A204.1 (cell line): ENCODE results near the gene FCF1.
A peak's percentile ranks its signal among the peaks of the same experiment; 100 is the strongest.
"Not testable (repeated sequence)": the region's sequence is repeated elsewhere in the genome, so short reads cannot be mapped to it uniquely, and the experiment has no call there.

Experiments
- FAIRE-seq: peaks from 2 replicates; lab custom pipeline; 2012; peaks lifted over from hg19 to GRCh38; lab: Jason Lieb, UNC

FCF1 gene

DNA sequence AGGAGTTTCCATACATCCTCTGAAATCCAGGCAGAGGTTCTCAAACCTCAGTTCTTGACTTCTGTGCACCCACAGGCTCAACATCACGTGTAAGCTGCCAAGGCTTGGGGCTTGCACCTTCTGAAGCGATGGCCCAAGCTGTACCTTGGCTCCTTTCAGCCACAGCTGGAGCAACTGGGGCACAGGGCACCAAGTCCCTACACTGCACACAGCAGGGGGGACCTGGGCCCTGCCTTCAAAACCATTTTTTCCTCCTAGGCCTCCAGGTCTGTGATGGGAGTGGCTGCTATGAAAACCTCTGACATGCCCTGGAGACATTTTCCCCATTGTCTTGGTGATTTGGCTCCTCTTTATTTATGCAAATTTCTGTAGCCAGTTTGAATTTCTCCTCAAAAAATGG, 10.7 kb upstream of the FCF1 start:
- no peak for FAIRE-seq

DNA sequence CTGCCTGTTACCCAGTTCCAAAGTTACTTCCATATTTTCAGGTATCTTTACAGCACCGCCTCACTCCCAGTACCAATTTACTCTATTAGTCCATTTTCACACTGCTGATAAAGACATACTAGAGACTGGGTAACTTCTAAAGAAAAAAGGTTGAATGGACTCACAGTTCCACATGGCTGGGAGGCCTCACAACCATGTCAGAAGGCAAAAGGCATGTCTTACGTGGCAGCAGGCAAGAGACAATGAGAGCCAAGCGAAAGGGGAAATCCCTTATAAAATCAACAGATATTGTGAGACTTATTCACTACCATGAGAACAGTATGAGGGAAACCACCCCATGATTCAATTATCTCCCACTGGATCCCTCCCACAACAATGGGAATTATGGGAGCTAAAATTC, 9.9 kb upstream of the FCF1 start:
- FAIRE-seq, result no peak

DNA sequence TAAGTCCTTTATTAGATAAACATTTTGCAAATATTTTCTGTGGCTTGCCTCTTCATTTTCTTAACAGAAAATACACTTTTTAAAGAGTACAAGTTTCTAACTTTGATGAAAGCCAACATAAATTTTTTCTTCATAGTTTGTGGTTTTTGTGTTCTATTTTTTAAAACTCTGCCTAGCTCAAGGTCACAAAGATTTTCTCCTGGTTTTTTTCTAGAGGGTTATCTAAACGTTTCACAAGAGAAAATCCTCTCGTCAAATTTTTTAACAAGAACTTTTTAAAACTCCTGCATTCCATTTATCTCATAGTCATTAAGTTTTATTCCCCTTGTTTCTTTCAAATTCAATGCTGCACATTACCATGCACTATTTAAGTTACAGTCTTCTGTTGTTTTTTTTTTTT, 8.3 kb upstream of the FCF1 start:
- no peak for FAIRE-seq

DNA sequence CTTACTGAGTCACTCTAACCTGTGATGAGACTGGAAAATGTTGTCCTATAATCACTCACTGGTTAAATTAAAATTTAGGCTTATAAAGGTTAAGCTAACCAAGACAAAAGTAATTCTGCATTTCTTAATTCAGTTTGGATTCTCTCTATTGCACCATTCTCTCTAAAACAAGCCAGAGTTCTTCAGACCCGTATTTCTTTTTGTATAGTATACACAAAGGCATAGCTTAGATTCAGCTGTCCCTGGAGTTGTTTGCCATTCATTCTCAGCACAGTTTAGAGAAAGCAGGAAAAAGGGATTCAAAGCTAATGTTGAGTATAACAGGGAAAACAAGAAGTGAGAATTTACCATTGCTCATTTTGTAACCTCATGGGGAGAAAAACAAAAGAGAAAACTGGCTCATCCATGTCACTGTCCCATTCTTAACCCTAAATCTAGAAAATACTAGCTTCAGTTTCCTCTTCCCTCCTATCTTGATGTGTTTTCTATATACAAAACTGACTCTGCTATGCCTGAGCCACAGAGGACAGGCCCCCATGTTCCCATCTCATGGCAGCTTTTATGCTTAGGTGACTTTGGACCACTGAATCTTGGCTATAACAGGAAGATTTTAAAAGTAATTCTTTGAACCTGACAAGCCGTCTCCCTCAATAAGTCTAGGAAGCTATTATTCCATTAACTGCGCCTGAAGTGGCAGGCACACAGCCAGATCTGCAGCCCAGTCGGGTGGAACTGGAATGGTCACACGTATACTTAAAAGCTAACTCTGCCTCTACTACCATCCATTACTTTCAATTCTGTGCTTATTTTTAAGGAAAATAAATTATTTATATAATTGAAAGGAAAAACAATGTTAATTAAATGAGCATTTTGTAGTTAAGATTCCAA, 7.1 kb upstream of the FCF1 start:
- no peak for FAIRE-seq

DNA sequence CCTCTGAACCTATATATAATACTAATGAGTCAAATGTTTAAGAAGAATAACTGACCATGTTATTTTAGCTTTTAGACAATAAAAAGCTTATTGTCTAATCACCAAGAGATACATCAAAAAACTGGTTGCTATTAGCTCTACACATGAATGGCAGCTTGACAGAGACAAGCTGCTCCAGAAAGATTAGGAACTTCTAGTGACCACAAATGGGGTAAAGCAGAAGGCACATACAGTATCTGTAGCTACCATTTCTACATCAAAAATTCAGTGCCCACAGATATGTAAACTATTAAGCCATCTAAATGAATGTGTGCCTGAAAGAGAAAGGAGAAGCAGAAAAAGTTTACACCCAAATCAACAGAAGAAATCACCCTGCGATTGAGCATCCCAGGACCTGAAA, 2.5 kb upstream of the FCF1 start:
- no peak for FAIRE-seq

DNA sequence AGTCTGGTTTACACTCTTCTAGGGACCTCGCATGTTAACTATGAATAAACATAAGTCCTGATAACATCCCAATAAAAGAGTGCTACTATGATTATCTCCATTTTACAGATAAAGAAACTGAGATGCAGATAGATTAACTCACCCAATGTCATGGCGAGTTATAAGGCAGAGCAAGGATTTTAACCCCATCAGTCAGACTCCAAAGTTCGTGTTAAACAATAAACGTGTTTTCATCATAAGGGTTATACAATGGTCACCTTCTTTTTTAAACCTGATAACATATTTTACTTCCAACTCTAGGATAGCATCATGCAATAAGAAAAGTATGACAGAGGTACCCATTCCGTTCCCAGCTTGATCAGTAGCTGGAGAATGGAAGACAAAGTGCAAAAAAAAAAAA, 1.3 kb upstream of the FCF1 start:
- no peak for FAIRE-seq

DNA sequence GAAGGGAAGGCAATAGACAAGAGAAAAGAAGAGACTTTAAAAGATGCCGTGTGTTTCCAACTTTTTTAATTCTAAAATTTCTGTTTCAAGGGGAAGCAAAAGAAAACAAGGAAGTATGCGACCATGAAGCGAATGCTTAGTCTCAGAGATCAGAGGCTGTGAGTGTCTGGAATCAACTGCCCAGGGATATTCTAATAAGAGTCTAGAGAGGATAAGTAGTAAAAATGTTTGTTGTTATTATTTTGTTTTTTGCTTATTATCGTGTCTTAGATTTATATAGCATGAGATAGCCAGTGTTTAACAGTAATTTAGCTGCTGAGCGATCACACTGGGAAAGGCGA, 421 bp downstream of the FCF1 start:
- FAIRE-seq, result no peak

DNA sequence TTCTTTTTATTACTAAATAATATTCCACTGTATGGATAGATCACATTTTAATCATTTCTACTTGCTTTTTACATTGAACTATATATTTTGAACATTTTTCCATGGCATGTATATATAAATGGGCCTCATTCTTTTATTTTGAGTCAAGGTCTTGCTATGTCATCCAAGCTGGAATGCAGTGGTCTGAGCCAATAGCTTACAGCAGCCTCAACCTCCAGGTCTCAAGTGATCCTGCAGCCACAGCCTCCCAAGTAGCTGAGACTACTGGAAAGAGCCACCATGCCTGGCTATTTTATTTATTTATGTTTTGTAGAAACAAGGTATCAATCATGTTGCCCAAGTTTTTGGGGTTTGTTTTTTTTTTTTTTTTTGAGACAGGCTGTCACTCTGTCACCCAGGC, 7.6 kb downstream of the FCF1 start:
- FAIRE-seq, result no peak

DNA sequence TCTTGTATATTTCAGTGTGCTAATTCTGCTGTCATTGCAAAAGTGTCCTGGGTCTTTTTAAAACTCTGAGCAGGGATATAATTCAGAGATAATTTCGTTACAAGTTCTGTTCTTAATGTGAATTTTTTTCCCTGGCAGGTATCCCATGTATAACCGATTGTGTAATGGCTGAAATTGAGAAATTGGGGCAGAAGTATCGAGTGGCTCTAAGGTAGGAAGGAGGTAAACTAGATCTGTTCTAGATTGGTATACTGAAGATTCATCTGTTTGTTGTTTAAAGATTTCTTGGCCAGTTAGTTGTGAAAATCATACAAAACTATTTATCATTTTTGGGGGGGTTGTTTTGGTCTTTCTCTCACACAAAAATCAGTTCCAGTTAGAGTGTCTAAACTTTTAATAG, 10.2 kb downstream of the FCF1 start:
- no peak for FAIRE-seq

DNA sequence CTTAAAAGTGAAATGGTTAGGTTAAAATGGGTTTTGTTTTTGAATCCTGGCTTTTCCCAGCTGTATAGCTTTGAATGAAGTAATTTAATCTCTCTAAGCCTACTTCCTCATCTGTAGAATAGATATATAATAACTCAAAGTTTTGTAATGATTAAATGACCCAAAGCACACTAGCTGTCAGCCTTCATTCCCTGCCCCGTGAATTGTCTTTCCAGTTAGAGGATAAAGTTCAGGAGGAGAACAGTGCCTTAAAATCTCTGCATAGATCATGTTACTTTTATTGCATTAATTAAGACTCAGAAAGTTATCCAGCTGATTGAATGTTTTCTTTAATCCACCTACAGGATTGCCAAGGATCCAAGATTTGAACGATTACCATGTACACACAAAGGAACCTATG, 19.4 kb downstream of the FCF1 start:
- no peak for FAIRE-seq

DNA sequence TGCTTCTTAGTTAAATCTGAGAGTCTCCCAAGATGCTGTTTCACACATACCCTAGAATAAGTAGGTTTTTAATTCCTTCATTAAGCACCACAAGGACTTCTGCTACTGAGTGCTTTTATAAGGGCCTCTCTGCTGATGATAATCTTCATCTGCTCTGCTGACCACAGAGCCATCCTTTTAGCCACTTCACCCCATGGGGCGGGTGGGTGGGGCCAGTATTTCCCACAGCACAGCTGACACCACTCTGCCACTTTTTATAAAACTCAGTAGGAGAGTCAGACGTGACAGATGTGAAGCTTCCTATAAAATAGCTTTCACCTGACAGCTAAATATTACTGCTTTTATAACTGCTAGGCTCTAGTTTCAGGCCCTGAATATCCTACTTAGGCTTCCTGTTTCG, 20.3 kb downstream of the FCF1 start:
- no peak for FAIRE-seq

DNA sequence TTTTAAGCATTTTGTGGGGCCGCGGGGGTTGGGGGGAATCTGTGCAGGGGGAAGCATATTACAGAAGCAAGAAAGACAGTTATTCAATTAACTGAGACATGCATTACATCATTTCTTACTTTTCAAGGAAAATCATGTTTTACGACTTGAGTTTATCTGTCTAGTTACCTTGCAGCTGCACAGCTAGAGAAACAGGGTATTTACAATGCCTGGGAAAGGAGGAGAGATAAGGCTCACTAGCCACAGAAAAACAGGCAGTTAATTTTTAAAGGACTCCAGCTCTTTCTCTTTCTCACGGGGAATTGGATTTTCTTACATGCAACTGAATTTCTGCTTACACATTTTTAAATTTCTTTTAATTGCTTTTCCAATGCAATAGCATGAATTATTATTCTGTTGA, 22.2 kb downstream of the FCF1 start:
- no peak for FAIRE-seq

DNA sequence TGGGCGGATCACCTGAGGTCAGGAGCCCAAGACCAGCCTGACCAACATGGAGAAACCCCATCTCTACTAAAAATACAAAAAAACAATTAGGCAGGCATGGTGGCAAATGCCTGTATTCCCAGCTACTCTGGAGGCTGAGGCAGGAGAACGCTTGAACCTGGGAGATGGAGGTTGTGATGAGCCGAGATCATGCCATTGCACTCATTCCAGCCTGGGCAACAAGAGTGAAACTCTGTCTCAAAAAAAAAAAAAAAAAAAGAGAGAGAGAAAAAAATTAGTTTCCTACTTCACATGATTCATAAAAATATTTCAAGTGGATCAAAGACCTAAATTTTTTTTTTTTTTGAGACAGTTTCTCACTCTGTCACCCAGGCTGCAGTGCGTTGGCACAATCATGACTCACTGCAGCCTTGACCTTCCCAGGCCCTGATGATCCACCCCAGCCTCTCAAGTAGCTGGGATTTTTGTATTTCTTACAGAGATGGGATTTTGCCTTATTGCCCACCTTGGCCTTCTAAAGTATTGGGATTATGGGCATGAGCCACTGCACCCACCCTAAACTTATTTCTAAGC, 24.9 kb downstream of the FCF1 start:
- no peak for FAIRE-seq

DNA sequence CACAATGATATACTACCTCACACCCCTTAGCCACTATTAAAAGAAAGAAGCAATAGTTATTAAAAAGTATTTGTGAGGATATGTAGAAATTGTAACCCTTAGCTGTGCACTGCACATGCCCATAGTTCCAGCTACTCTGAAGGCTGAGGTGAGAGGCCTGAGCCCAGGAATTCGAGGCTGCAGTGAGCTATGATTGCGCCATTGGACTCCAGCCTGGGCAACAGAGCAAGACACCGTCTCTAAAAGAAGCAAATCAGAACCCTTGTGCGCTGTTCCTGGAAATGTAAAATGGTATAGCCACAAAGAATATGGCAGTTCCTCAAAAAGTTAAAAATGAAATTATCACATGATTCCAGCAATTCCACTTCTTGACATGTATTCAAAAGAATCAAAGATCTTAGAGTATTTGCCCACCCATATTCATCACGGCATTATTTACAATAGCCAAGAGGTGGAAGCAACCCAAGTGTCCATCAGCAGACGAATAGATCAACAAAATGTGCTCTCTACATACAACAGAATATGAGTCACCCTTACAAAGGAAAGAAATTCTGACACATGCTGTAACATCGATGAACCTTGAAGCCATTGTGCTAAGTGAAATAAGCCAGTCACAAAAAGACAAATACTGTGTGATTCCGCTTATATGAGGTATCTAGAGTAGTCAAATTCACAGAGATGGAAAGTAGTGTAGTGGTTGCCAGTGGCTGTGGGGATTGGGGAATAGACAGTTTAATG, 26.5 kb downstream of the FCF1 start:
- no peak for FAIRE-seq

DNA sequence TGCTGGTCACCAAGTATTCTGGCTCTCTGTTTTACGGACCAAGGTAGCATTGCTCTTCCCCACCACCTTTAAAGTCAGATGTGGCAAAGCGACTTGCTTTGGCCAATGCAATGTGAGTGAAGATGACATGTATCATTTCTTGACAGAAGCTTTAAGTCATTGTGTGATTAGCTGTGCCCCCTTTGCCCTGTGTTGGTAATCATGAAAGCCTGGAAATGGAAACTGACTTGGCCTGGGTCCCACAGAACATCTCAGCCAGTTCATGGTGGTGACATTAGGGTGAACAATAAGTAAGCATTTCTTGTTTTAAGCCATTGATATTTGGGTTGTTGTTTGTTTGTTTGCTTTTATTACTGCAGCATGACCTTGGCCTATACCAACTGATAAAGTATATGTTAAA, 34.3 kb downstream of the FCF1 start:
- no peak for FAIRE-seq

DNA sequence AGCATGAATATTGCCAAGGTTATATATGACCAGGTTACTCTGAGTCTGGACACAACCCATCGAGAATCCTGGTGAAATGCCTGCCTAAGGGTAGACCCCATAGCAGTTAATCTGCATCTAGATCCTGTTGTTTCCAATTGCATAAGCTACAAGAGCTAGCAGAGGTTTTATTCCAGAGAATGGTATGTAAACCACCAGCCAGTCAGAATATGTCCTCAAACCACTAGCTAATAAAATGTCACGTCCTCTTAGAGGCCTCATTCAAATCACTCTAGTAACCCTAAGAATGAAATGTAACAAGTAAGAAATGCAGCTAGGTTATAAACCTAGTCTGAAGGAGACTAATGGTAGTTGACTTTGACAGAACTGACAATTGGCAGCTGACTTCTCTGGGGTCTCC, 41.2 kb downstream of the FCF1 start:
- FAIRE-seq, result no peak

DNA sequence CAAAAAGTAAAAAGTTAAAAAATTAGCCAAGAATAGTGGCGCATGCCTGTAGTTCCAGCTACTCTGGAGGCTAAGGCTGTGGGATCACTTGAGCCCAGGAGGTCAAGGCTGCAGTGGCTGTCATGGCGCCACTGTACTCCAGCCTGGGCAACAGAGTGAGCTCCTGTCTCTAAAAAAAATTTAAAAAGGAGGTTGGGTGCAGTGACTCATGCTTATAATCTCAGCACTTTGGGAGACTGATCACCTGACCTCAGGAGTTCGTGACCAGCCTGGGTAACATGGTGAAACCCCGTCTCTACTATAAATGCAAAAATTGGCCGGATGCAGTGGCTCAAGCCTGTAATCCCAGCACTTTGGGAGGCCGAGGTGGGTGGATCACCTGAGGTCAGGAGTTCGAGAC, 42.0 kb downstream of the FCF1 start:
- FAIRE-seq, result no peak

DNA sequence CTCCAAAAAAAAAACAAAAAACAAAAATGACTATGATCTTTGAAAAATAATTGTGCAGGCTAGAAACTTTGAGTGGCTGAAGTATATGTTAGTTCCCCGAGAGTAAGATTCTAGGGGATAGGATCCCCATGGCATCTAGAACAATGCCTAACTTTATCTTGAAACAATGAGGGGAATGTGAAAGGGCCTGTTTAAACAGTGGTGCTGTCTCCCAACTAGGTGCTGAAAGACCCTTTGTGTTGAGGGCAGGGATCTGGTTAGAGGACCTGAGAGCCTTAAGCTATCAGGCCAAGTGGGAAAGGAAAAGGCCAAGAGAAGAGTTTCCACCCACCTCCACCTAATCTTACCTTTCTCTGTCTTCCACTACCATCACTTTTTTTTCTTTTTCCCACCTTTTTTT, 43.4 kb downstream of the FCF1 start:
- FAIRE-seq, result no peak

DNA sequence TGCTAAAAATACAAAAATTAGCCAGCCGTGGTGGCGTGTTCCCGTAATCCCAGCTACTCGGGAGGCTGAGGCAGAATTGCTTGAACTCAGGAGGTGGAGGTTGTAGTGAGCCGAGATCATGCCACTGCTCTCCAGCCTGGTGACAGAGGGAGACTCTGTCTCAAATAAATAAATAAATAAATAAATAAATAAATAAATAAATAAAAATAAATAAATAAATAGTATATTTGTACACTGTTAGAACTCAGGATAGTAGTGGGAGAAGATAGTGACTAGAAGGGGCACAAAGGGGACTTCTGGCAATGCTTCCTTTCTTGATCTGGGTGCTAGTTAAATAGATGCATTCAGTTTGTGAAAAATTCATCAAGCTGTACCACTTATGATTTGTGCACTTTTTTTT, 45.6 kb downstream of the FCF1 start:
- not testable (repeated sequence) for FAIRE-seq

DNA sequence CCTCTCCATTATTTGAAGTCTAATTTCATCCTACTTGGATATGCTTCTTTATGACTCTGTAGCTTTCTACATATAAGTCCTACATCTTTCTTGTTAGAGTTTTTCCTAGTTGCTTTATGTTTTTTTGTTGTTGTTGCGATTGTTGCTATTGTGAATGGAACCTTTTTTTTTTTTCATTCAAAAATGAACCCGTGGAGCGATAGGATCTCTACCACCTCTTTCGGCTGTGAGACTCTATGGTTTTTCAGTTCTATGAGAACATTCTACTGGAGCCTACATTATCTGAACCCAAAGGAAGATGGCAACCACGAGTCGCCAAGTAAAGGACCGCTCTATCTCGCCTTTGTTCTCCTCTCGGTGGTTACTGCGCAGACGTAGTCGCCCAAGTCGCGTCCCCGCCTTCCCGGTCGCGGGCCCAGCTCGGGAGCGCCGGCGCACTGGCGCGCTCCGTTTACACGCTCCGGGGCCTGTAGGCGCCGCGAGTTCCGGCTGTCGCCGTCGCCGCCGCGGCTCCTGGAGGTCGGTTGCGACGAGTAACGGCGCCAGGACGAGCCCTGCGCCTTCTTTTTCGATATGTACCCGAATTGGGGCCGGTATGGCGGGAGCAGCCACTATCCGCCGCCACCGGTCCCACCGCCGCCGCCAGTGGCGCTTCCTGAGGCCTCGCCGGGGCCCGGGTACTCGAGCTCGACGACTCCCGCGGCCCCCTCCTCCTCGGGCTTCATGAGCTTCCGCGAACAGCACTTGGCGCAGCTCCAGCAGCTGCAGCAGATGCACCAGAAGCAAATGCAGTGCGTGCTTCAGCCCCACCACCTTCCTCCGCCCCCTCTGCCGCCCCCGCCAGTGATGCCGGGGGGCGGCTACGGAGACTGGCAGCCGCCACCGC, 50.2 kb downstream of the FCF1 start, which contains the start of gene YLPM1:
TSS of gene YLPM1 (plus strand) at position 400 of the 886 bp plus-strand sequence. CDS start at position 574, 174 bp downstream.
- FAIRE-seq, result peak; percentile 96

DNA sequence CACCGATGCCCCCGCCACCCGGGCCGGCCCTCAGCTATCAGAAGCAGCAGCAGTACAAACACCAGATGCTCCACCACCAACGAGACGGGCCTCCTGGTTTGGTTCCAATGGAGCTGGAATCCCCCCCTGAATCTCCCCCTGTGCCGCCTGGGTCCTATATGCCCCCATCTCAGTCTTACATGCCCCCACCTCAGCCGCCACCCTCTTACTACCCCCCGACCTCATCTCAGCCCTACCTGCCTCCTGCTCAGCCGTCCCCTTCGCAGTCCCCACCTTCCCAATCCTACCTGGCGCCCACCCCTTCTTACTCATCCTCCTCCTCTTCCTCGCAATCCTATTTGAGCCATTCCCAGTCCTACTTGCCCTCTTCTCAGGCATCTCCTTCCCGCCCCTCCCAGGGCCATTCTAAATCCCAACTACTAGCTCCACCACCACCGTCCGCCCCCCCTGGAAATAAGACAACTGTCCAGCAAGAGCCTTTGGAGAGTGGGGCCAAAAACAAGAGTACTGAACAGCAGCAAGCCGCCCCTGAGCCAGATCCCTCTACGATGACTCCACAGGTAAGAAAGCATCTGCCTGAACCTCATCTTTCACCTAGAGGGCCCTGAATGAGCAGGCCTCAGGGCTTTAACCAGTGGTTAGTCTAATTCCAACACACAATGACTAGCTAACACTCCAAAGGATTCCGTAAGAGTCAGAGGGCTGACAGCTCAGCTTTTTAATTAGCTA, 51.0 kb downstream of the FCF1 start:
- no peak for FAIRE-seq

DNA sequence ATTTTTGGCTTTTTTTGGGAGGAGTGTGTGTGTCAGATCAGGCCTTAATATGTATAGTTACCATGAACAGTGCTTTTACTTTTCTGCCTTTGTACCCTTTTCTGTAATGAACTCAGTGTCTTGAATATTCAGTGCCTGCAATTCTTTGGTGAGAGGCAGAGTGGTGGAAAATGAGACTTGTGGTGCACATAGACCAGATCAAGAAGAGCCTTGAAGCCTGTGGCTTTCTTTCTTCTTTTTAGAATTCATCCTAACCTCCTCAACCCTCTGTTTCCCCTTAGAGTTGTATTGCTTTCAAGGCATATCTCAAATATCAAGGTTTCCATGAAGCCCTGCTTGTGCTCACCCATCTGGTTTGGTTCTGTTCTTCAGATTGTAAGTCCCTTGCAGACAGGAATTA, 52.8 kb downstream of the FCF1 start:
- FAIRE-seq, result no peak
